GM08714 (cell line): ENCODE data around the gene FADD.

Experiments used
- H3K4me3 ChIP-seq: fragments of 200-500 bp; sonication (Bioruptor generic); 2 replicates; pipeline ENCODE4 v1.5.1; 2014; ENCODE audit warnings: mild to moderate bottlenecking, low read length, inconsistent platforms
- ZNF274 ChIP-seq: IDR thresholded peaks from 2 replicates; pipeline ENCODE4 v1.6.1; 2012; ENCODE audit warnings: mild to moderate bottlenecking, low read depth, low read length

FADD gene

DNA sequence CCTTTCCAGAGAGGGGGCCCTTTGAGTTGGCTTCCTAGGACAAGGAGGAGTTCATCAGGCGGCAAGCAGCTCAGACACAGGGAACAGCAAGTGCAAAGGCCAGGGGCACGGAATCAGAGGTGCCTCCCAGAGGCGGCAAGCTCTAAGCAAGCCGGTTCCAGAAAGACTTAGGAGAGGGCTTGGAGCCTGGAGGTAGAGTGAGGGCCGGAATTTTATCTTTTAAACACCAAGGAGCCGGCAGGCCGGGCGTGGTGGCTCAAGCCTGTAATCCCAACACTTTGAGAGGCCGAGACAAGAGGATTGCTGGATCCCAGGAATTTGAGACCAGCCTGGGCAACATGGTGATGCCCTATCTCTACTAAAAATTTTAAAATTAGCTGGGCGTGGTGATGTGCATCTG, 26.6 kb downstream of the FADD start:
- TF ChIP-seq ZNF274 = no peak
- H3K4me3 ChIP-seq = no peak overlapping the region

DNA sequence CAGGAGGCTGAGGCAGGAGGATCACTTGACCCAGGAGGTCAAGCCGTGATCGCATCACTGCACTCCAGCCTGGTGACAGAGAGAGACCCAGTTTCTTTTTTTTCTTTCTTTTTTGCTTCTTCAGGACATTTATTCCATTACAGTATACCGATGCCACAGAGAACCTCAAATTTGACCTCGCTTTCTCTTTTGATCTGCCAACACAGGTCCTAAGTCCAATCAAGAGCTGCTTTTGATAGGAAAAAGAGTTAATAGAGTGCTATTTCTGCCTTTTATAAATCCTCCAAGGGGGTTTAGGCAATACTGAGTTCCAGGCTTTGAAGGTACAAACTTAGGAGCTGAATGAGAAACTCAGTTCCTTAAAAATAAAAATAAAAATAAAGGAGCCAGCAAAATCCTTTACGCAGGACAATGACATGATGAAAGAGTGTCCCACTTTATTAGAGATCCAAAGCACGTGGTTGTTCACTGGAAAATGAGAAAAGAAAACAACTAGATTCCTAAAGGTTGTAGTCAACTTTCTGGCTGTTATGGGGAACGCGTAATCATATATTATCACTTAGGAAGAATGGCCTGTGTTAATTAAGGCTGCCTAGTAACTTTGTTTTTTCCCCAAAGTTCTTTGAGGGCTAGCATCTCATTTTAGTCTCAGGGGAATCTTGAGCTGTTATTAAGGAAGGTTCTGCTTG, 27.2 kb downstream of the FADD start:
- TF ChIP-seq ZNF274 = no peak
- H3K4me3 ChIP-seq = no peak overlapping the region

GRCh38 chr11:70230840-70231710, 28.0 kb downstream of the FADD start:
- no peak for TF ChIP-seq ZNF274
- no peak overlapping the region for H3K4me3 ChIP-seq

- no peak for TF ChIP-seq ZNF274
These were observed 29.9 kb downstream of the FADD start for GRCh38 chr11:70233034-70233433.

GRCh38 chr11:70233511-70233934, 30.4 kb downstream of the FADD start:
- TF ChIP-seq ZNF274 = no peak
- no peak overlapping the region for H3K4me3 ChIP-seq

More at GRCh38 chr11:70233034-70233433, 29.9 kb downstream of the FADD start:
- H3K4me3 ChIP-seq = no peak overlapping the region

DNA sequence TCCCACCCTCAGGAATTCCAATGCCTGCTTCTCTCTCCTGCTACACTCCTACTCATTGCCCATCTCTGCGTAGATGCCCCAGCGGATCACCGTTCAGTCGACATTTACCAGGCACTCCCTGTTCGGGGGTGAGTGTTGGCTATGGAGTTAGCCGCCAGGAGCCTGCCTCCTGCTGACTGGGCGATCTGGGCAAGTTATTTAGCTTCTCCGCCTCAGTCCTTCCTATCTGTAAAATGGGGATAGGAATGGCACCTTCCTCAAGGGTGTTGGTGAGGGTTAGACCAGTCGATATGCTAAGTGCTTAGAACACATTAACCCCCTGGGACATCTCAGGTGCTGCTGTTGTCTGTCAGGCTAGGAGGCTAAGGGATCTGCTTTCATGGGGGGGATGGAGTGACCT, 30.9 kb downstream of the FADD start:
- TF ChIP-seq ZNF274 = no peak
- H3K4me3 ChIP-seq = no peak overlapping the region

DNA sequence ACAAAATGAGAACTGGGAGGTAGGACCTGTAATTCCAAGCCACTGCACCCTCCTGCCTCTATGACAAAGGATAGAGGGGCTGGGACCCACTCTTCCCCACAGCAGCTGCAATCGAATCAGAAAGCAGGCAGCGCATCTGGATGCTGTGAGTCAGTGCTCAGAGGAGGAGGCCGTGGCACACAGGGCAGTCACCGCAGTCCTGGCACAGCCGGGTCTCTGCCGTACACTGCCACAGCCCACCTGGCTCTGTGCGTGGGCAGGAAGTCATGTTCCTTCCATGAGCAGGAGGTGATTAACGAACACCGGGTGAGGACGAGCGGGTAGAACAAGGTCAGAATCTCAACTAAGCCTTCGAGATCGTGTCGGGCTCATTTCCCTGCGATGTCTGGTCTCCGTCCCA, 37.2 kb downstream of the FADD start:
- no peak for TF ChIP-seq ZNF274
- H3K4me3 ChIP-seq = no peak overlapping the region

- no peak overlapping the region for H3K4me3 ChIP-seq
These were observed 38.6 kb downstream of the FADD start for GRCh38 chr11:70241709-70242108.

GRCh38 chr11:70242885-70243284, 39.8 kb downstream of the FADD start:
- no peak overlapping the region for H3K4me3 ChIP-seq
- no peak for TF ChIP-seq ZNF274

More at GRCh38 chr11:70241709-70242108, 38.6 kb downstream of the FADD start:
- no peak for TF ChIP-seq ZNF274

GRCh38 chr11:70243912-70244652, 41.0 kb downstream of the FADD start:
- no peak overlapping the region for H3K4me3 ChIP-seq
- no peak for TF ChIP-seq ZNF274

- H3K4me3 ChIP-seq = no peak overlapping the region
- TF ChIP-seq ZNF274 = no peak
These were observed 41.6 kb downstream of the FADD start for GRCh38 chr11:70244698-70245097.

GRCh38 chr11:70246196-70246595, 43.1 kb downstream of the FADD start:
- no peak overlapping the region for H3K4me3 ChIP-seq
- no peak for TF ChIP-seq ZNF274

- no peak for TF ChIP-seq ZNF274
- no peak overlapping the region for H3K4me3 ChIP-seq
These were observed 44.1 kb downstream of the FADD start for GRCh38 chr11:70247042-70247709.

DNA sequence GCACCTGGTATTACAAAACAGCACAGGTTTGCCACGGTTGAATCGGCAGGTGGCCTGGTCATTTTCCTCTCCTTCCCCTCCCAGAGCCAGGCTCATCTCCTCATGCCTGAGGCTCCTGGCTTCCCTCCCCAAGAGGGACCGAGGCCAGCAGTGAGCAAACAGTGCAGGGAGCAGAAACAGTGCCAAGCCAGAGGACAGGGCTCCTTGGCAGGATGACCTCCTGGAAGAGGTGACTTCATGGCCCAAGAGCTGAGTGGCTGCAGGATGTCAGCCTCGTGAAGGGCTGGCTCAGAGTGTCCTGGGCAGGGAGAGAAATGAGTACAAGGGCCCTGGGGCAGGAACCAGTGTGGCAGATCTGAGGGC, 44.6 kb downstream of the FADD start:
- TF ChIP-seq ZNF274 = no peak
- no peak overlapping the region for H3K4me3 ChIP-seq
